Left hindlimb (tissue), 1 donor: ENCODE measurements around the gene OR2AG2.
A peak's percentile ranks its signal among the peaks of the same experiment; 100 is the strongest.
"Not testable (repeated sequence)": the region's sequence is repeated elsewhere in the genome, so short reads cannot be mapped to it uniquely, and the experiment has no call there.

ENCODE experiments used
- DNase-seq: peaks from one replicate; pipeline ENCODE4 v3.0.0-alpha.2; 2018

Gene OR2AG2, protein sequence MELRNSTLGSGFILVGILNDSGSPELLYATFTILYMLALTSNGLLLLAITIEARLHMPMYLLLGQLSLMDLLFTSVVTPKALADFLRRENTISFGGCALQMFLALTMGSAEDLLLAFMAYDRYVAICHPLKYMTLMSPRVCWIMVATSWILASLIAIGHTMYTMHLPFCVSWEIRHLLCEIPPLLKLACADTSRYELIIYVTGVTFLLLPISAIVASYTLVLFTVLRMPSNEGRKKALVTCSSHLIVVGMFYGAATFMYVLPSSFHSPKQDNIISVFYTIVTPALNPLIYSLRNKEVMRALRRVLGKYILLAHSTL

DNA sequence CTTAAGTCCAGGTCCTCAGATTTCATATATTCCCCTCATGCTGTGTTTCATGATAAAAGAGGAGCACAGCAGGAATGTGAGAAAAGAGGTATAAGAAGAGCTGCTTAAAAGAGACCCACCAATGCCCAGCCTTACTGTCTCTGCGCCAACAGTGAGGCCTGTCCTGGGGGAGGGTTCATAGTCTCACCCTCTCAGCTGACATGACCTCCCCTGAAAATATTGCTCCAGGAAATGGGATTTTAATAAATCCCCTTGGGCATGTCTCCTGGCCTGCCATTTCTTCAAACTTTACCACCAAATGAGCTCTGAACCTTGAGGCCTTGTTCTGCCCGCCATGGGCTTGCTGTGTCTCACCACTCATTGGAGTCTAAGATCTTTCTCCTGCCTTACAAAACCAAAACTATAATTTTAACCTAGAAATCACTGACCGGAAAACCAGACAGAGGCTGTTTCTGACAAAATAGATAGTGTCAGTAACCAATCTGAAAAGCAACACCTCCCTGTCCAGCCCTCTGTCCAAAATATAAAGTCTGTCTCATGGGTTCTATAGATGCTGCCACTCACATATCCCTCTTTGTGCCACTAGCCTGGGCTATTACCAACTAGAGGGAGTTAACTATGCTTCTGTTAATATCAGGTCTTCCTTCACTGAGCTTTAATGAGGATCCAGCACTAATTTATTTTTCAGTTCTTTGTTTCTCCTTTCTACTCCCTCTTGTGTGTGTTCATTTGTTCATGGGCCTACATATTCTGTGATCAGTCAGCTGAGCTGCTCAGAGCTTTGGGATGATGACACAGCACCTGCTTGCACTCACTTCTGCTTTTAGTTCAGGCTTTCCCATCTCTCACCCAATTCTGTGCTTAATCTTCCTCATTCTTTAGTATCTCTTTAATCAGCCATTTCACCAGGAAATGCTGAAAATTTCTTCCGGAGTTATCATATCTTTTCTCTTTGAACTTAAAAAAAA is at the start of gene OR2AG2:
TSS of gene OR2AG2 (minus strand) at position 51 of the 968 bp plus-strand sequence. CDS start 3,019 bp downstream, outside the sequence.
- no peak for DNase-seq

DNA sequence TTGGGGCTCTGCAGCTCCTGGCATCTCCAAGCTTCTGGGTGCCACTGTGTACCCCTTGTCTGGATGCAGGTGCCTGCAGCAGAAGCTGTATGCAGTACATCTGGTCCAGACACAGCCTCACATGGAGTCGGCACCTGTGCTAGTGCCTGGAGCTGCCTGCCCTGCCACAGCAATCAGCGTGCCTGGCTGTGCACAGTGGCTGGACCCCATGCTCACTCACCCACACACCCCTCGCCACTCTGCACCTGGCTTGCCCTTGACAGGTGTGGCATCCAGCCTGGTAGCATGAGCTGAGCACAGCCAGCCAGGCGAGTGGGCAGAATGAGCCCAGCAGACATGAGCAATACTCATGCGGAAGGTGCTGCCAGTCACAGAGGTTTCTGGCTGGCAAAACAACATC is 47.2 kb upstream of the OR2AG2 start:
- no peak for DNase-seq

DNA sequence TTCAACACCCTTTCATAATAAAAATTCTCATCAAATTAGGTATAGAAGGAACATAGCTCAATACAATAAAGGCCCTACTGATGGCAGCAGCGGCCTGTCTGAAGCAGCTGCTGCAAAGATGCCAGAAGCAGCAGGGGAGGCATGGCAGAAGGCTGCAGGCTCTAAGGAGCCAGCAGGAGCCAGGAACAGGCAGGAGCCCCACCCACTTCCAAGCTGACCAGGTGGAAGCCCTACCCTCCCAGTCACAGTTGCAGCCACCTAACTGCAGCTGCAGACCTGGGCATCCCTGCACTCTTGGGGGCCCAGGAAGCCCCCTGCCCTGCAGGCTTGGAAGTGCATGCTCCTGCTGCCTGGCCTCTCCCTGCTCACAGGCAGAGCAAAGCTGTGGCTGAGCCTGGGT is 45.9 kb upstream of the OR2AG2 start:
- no peak for DNase-seq

DNA sequence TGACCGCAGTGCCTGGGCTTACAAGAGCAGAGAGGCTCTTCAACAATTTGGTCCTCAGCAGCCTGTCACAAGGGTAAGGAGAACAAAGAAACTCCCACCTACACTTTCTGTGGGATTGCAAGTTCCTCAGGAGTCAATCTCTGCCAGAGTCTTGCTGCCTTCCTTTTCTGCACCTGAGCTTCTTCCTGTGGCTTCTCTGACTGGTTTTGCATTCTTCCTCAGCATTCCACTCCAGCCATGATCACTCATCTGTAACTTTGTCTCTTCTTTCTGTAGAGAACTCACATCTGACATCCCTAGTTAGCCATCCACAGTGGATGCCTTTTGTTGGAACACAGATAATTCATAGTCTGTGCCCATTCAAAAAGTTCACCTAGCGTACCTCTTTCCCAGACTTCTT is 41.9 kb upstream of the OR2AG2 start:
- DNase-seq: no peak

DNA sequence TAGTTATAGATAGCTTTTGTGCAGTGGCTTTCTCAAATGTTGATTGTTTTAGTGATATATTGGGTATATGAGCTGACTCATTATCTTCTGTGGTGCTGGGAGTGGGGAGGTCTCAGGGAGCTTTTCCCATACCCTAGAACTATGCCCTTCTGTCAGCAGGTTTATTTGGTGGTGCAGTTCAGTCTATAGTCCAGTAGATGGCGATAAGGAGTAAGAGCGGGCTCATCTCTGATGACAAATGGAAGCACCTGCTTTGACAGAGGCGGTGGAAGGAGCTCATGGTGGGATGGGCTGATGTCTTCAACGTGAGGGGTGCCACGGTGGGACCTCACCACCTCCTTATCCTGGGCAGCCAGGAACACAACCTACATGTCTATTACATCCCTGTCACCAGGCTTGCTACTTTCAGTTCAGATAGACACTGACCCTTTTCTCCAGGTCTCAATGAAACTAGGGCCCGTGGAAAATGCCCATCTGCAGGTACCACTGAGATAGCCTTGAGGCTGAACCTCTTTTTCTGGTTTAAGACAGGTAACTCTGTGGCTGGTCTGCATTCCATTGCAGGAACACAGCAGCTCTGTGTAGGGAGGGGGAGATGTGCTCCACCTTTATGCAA is 40.7 kb upstream of the OR2AG2 start:
- DNase-seq: no peak

DNA sequence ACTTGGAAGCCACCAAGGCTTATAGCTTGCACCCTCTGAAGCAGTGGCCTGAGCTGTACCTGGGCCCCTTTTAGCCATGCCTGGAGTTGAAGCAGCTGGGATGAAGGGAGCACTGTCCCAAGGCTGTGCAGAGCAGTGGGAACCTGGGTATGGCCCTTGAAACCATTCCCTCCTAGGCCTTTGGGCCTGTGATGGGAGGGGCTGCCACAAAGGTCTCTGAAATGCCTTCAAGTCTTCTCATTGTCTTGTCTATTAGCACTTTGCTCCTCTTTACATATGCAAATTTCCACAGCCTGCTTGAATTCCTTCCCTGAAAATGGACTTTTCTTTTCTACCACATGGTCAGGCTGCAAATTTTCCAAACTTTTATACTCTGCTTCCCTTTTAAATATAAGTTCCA is 29.3 kb upstream of the OR2AG2 start:
- not testable (repeated sequence) for DNase-seq

DNA sequence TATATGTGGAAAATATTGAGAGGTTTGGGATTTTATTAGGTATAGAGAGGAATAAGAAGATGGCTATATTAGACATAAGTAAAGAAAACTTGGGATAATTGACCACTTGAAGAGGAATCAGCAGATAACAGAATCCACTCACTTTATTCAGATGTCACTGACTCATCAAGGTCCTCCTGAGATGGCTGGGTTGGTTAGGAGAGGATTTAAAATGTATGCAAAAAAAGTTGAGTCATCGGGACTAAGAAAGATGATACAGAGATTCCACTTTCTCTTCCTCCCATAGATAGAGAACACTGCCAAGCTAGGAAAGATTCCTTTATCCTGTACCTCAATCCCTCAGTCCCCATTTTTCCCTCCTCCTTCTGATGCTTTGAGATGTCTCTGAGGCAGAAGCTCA is 27.6 kb upstream of the OR2AG2 start, which contains the start of gene OR6A2:
TSS of gene OR6A2 (minus strand) at position 288 of the 400 bp plus-strand sequence. CDS start 3,981 bp downstream, outside the sequence.
- DNase-seq: no peak

DNA sequence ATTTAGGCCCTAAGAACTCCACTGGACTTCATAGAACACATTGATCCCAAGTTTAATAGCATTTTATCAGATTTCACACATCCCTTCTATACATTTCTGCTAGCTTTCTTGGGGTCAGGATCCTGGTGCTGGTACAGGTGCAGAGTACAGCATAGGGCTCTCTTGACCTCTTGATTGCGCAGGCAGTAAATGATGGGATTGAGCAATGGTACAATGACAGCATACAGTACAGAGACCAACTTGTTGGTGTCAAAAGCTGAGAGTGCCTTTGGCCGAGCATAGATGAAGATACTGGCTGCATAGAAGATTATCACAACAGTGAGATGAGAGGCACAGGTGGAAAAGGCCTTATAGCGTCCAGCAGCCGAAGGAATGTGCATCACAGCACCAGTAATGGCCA is 22.9 kb upstream of the OR2AG2 start:
- no peak for DNase-seq

DNA sequence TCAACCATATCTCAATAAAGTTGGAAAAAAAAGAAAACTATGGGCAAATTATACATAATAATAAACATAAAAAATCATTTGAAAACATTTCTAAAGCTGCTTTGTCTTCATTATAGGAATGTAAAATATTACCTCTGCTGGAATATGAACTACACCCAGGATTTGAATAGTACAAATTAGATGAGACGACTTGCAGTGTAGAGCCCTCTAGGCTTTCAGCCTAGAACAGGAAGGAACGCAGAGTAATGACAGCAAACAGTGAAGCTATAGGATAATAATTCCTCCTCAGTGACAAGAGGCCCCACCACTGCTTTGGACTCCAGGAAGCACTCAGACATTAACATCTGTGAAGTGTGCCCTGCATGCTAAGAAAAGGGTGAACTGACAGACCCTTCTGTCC is 18.8 kb upstream of the OR2AG2 start:
- DNase-seq: no peak

DNA sequence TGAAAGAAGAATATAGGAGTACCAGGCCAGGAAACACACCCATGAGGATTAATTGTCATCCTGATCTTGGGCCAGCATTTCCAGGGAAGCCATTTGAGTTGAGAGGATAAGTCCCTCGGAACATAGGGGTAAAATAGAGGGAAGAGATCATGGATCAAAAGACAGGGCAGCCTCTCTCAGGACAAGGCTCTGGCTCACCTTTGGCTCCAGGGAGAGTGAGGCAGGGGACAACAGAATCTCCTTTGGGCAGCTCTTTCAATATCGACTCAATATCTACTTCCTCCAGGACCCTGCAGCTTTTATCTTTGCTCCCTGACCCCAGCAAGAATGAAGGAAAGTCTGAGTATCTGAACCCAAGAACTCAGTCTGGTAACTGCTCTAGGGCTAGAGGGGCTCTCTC is 10.9 kb upstream of the OR2AG2 start, which contains the start of gene OR2AG1:
TSS of gene OR2AG1 (plus strand) at position 301 of the 400 bp plus-strand sequence. CDS start 2,018 bp downstream, outside the sequence.
- DNase-seq: no peak

DNA sequence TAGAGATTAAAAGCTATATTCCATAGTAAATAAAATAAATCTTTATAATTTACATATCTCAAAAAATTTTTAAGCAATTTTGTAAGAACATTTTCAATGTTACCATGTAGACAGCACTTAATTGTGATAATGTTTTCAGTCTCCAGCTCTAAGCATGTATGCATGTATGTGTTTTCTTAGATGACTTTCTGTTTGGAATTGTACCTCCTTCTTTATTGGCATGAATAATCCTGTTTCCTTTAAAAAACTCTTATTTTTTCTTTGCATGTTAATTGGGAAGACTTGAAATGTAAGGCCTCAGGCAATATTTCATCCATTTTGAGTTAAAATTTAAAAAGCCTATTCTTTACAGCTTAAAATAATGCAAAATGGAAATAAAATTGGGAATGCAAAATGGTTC is 9.1 kb upstream of the OR2AG2 start:
- DNase-seq: no peak

DNA sequence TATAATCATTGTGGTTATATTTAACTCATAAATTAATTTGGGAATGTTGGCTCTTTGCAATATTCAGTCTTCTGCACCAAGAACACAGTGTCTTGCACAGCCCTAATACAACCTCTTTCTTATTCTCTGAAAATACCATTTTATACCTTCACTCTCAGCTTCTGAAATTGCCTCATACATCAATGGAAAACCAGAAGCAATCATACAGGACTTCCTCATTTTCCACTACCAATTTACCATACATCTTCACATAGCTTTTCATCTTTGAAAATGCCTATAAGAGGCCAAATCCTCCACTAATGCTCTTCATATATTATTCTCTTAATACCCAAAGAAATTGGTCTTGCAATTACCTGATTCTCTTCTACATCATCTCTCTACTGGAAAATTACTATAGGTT is 6.7 kb upstream of the OR2AG2 start:
- no peak for DNase-seq

DNA sequence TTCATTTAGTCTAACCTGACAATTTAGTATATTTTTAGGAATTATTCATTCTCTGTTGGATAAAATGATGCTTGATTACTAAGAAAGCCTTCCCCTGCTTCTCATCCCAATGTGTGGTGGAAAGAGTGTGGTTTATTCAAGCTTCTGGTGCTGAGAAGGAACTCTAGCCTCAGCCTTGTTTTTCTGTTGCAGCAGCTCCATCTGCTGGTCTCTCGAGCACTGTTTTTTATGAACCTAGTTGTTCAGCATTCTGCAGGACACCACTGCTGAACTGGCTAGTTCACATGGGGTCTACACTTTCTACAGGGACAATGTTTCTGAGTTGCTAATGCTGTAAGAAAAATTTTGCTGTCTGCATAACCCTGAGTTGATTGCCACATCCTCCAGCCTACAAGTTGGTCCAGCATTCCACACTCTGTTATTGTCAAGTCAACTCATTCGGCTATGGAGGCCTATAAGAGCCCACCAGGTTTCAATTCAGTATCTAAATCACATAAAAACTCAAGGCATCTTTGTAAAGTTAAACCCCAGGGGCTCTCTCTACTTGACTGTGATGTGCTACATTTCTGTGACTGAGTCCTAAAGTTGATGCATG is 14.3 kb downstream of the OR2AG2 start:
- peak; percentile 50 for DNase-seq

DNA sequence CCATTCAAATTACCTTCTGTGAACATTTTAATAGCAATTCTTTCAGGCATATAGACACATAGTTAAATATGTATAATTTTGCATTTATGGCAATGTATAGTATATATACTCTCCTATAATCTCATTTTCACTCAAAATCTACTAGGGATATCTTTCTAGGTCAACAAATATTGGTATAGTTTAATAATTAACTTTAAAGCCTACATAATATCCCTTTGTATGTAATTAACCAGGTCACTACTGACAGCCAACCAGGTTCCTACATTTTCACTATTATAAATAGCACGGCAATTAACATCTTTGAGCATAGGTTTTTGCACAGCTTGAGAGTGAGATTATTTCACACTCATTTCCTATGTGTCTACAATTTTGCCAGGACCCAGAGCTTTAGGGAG is 15.8 kb downstream of the OR2AG2 start:
- no peak for DNase-seq

DNA sequence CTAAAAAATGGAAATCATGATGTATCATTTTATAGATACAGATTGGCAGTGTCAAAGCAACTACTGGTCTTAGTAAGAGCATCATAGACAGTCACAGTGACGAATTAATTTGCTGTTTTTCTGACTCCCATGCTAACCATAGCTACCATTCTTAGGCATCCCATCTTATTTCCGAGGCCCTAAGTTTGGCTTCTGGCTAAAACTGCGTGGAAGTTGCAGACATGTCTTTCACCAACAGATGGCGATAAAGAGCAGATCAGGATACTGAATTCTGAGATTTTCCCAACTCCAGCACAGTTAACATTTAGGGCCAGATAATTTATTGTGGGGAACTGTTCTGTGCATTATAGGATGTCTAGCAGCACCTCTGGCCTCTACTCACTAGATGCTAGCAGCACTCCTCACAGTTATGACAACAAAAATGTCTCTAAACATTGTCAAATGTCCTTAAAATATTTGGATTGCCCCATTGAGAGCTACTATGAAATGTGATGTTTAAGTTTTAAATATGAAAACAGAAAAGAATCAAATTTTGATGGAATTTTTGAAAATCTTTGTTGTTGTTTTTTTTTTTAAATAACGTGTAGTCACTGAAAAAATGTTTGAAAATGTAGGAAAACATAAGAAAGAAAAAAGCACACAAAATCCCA is 16.3 kb downstream of the OR2AG2 start:
- DNase-seq: no peak

DNA sequence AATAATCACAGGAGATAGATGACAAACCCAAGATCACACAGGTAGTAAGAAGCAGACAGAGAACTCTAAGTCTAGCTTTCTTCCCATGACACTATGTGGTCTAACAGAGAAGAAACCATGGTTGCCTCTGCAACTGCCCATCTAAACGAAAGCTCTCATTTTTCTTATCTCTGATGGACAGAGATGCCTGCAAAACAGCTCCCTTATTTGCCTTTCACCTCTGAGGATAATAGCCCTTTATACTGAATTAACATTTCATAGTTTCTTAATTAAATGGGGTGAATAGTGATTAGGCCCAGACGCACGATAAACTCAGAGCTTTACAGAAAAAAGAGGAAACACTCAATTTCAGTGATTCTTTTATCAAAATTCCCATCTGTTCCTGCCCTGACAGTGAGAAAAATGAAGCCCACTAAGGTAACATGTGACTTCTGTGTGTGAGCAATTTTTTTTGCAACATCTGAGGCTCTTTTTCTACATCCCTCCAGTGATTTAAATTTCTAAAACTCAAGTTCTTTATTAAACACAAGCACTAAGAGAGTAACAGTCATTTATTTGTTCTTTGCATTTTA is 24.6 kb downstream of the OR2AG2 start:
- DNase-seq: no peak

DNA sequence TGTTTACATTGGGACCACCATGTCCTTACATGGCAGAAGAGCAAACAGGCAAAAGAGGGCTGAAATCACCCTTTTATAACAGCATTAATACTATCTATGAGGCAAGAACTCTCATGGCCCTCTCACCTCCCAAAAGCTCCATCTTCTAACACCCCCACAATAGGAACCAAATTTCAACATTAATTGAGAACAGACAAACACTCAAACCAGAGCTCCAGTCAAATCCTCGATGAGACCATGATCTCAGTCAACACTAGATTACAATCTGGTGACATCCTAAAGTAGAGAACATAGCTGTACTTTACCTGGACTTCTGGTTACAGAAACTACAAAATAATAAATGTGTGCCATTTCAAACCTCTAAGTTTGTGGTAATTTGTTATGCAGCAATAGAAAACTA is 25.1 kb downstream of the OR2AG2 start:
- no peak for DNase-seq

DNA sequence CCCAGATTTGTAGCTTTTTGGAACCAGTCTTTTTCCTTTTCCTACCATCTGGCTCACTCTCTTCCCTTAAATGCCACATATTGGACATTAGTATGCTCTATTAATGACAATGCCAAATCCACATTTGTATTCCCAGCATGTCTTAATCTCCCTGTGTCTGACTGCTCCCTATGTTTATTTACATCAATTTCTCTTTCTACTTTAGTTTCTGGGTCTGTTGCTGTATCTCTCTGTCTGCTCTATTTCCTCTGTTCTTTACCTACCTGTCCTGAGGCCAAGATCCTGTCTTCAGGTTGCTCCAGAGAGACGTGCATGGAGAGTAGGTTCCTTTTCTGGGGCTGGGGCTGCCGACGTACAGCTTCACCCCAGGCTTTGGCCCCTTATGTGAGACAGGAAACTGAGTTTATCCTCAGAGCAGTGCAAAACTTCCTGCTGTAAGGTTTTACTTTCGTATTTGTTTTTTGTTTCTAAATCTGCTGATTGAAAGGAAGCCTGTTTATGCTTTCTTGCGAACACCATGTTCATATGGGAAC is 25.6 kb downstream of the OR2AG2 start:
- DNase-seq: no peak

DNA sequence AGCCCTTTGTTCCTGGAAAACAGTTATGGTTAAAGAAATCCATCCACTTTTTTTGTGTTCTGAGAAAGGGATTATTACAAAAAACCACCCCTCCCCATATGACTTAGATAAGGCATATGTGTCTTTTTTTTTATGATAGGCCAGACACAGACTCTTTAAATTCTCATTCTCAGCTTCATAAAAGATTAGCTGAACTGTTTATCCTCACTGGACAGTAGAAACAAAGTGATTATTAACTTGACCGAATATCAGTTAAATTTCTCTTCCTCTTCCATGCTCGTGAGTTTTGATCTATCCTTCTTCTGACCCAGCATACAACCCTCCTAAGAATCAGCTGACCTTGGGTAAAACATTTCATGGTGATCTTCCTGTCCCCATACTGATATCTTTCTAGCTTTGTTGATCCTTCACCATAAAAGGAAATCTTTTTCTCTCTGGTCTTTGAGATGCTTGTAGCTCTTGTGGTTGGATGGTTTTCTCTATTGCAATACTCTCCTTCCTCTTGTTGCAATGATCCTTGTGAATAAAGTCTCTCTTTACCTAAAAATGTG is 26.2 kb downstream of the OR2AG2 start:
- DNase-seq: no peak

DNA sequence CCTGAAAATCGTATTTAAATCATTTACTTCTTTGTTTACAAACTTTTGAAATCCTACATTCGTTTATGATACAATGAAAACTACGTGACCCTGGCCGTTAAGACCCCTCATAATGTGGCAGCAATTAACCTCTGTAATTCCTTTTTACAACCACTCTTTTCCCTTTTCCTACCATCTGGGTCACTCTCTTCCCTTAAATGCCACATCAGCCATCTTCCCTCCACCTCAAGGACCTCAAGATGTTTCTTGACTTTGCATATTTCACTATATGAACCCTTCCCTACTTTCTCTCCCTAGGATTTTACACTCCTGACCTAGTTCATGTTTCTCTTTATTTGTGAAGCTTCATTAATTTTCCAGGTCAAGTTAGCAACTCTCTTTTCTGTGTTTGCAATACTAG is 26.8 kb downstream of the OR2AG2 start:
- no peak for DNase-seq

DNA sequence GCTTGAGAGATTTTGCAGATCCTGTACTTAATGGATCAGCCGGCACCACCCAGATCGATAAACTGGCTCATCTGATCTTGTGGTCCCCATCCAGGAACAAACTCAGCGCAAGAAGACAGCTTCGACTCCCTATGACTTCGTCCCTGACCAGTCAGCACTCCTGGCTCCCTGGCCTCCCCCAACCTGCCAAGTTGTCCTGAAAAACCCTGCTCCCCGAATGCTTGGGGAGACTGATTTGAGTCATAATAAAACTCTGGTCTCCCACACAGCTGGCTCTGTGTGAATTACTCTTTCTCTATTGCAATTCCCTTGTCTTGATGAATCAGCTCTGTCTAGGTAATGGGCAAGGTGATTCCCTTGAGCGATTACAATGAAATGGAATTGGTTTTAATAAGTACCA is 29.5 kb downstream of the OR2AG2 start:
- no peak for DNase-seq
